Fibroblast of skin of right quadriceps (primary cell): ENCODE data around the gene VSTM2B.

Source experiments
- DNase-seq: peaks from one replicate; pipeline ENCODE4 v3.0.0-alpha.2; 2013

The VSTM2B gene

GRCh38 chr19:29497241-29497640 is 28.6 kb upstream of the VSTM2B start:
- DNase-seq = no peak

DNA sequence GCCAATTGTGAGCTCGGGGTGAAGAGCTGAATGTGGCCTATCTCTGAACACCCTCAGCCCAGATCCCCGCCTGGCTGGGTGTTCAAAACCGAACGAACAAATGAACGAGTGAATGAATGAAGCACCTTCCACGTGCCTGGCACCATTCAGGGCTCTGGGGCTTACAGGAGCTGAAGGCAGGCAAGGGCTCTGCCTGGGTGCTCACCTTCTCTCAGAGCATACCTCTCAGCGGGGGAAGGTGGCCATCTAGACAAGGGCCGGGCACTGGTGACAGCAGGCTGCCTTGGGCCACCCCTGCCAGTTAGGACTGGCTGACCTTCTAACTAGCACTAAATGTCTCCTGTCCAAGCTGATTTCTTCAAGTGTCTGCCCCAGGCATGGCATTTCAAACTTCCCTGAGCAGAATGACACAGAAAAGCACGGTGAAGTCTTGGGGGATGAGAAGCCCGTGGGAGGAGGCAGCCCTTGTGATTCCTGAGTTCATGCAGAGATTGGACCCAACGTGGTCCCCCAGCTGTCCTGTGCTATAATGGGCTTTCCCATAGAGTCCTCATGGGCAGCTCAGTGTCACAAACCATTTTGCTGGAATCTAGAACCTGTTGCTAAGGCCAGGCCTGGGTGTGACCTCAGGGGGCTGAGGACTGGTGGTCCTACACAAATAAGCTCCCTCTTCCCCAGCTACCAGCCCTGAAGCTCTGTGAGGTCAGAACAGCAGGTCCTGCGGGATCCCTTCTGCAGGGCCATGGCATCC is 27.9 kb upstream of the VSTM2B start:
- DNase-seq = no peak

DNA sequence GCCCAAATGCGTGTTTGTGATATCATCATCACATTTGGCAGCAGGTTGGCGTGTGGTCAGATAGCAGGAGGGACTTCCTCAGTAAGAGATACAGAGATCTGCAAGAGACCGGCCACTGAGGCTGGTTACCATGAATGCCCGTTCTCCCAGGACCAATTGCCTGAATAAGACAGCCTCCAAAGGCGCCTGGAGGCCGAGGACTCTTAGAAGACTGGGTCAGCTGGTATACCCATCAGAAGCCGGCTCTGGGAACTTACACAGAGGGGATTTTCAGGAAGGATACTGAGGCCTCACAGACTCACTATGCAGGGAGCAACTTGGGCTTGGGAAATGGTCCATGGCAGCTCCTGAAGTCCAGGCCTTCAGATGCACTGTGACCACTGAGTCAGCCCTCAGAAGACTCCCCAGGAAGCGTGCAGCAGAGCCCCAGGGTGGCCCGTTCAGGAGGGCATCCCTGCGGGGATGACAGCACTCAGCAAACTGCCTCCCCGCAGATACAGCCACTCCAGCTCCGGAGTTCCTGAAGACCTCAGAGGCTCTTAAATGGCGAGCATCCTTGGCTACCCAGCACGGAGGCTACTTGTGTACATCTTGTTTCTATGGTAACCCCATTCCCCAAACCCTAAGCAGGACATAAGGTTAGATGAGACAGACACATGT is 26.4 kb upstream of the VSTM2B start:
- DNase-seq = no peak

- DNase-seq = no peak
These were observed 25.7 kb upstream of the VSTM2B start for GRCh38 chr19:29499921-29500590.

DNA sequence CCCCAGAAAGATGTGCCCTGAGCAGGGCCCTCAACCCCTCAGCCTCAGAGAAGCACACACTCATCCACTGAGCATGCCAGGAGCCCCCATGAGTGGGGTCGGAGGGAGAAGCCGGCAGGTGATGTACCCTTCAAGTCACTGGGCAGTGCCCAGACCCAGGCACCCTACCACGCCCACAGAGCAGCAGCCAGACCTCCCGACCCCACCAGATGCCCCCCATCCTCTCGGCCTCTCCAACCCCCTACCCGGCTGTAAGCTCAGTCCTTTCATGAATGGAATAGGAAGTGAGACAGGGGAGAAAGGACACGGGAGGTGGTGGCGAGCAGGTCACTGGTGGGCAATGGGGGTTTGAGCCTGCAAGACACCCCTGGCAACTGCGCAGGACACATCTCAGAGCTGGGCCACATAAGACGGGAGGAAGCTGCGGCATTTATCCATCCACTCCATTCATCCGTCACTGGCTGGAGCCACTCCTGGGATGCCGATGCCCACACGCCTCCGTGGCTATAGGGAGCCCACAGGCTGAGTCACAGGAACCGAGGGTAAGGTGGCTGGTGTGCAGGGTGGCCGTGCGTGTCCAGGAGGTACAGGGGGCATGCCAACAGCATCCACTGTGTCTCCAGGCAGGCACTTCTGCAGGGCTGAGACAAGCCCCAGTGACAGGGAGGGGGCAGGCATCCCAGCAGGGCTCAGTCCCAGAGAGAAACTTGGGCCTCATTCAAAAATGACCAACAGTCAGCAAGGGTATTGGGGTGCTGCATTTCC is 23.8 kb upstream of the VSTM2B start:
- DNase-seq = no peak

DNA sequence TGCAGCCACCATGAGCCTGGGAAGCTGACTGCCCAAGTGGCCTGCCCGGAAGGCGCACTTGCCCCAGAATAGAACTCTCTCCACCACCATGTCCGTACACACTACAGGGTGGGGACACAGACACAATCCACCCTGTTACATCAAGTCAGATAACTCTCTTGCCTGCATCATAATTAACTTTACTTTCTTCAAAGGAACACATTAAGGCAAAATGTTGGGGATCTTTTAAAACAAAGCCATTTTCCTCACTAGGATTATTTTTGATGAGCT is 23.3 kb upstream of the VSTM2B start:
- DNase-seq = no peak

DNA sequence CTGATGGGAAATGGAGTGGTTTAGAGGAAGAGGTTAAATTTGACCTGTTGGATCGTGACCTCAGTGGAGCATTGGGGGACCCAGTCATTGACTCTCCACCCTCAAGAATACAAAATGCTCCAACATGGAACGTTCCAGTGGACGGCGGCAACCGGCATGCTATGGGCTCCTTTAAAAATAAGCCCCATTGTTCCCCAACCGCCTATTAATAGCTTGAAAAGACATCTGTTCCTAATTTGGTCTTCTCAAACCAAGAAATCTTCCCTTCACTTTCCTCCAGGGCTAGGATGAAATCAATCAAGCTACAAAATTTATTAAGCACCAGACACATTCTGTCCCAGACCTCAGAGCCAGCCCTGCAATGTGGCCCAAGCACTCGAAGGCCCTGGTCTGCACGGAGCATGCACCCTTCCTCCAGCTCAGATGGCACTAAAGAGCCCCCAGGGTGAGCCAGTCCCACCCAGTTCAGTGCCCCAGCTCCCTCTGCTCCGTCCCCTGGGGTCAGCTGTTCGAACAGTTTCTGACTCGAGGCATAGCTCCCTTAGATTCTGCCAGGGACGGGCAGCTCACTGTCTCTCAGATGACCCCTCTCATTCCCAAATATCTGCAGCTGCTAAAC is 22.5 kb upstream of the VSTM2B start:
- no peak for DNase-seq

GRCh38 chr19:29503785-29504184 is 22.0 kb upstream of the VSTM2B start:
- no peak for DNase-seq

GRCh38 chr19:29504454-29504853 is 21.3 kb upstream of the VSTM2B start:
- no peak for DNase-seq

DNA sequence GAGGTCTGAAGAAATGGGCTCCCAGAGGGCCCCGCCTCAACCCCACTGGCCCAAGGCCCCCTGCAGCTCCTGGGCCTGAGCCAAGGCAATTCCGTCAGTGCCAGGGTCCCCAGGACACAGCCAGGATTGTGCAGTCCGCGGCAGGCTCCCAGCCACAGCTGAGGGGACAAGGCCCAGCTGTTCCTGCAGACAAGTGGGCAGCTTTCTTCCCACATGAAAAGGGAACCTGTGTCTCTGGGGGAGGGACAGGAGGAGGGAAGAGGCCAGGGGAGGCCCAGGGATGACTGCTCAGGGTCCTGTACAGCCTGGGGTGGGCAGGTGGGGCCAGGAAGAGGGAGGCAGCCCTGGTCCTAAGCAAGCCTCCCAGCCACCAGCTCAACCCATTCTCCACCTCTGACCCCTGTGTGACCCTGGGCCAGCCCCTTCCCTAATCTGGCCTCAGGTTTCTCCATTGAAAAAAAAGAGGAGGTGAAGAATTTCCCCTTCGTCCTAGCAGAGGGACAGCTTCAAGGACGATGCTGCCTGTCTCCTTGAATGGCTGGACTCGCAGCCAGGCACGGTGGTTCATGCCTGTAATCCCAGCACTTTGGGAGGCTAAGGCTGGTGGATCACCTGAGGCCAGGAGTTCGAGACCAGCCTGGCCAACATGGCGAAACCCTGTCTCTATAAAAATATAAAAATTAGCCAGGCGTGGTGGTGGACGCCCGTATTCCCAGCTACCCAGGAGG is 20.5 kb upstream of the VSTM2B start:
- no peak for DNase-seq

DNA sequence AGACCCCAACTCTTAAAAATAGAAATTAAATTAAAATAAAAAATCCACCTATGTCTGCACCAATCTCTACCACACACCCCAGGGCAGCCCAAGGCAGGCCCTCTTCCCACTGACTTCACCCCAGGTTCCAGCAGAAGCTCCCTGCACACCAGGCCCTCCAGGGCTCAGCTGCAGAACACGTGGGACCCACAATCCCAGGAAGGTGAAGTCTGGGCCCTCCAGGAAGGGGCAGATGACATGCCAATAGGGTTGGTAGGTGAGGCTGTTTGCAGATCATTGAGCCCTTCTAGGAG is 19.2 kb upstream of the VSTM2B start:
- DNase-seq = no peak

- no peak for DNase-seq
These were observed 18.5 kb upstream of the VSTM2B start for GRCh38 chr19:29507081-29507860.

DNA sequence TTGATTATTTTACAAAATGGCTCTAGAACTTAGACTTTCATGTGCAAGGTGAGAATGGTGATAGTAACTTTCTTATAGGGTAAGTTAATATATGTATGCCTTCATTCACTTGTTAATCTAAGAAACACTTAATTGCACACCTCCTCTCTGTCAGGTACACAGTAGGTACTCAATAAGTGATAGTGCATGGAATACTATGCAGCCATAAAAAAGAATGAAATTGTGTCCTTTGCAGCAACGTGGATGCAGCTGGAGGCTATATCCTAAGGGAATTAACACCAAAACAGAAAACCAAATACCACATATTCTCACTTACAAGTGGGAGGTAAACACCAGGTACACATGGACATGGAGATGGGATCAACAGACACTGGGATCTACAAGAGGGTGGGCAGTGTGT is 17.6 kb upstream of the VSTM2B start:
- DNase-seq = no peak

DNA sequence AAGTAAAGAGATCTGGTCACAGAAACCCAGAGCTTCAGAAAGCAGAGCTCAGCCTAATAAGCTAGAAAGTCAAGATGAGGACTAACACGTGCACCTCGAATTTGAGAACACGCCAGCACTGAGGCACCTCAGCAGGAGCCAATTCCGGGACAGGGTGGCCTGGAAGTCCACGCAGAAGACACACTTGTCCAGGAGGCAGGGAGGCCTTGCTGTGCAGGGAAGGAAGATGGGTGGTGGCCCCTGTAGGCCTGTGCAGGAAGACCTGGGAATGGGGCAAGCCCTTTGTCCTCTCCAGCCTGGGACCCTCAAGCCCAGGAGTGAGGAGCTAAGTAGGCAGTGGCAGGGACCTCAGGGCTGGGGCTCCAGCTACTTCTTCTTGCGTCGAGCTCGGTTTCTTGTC is 16.3 kb upstream of the VSTM2B start:
- DNase-seq = no peak

DNA sequence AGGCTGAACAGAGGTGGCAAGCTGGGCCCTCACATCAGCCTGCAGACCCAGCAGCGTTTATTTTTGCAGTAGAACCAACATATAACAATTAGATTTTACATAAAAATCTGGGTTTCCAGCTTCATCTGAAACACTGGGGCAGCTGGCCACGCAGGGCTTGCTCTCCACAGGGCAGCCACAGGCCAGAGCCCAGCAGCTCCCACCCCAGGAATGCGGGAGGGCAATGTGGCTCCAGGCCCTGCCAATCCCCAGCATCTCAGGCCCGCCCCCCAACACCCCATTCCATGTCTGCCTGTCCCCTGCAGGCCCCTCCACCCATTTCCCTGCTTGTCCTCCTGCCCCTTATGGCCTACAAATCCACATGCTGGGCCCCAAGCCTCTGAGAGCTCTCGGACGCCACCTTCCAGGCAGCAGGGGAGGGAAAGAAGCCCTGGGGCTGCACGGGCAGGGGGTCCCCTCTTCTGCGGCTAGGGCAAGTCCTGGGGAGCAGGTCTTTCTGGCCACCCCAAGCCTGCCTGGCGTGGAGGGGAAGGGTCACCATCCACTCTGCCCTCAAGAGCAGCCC is 15.0 kb upstream of the VSTM2B start:
- DNase-seq = no peak

- no peak for DNase-seq
These were observed 14.0 kb upstream of the VSTM2B start for GRCh38 chr19:29511768-29512167.

GRCh38 chr19:29512748-29513147 is 13.0 kb upstream of the VSTM2B start:
- no peak for DNase-seq

GRCh38 chr19:29514525-29515232 is 11.1 kb upstream of the VSTM2B start:
- DNase-seq = no peak

DNA sequence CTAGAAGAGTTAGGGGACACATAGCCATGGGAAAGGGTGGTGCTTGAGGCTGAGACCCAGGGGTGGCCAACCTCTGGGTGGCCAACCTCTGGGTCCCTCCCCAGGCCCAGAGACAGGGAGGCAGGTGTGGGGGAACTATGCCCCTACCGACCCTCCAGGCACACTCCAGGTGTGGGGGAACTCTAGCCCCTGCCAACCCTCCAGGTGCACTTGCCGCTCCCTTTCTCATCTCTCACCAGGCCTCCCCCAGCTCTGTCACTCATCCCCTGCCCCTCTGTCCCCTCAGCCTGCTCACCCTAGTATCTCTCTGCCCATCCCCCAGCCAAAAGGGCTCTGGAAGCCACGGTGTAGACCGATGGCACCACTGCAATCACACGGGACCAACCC is 10.6 kb upstream of the VSTM2B start:
- DNase-seq = no peak

DNA sequence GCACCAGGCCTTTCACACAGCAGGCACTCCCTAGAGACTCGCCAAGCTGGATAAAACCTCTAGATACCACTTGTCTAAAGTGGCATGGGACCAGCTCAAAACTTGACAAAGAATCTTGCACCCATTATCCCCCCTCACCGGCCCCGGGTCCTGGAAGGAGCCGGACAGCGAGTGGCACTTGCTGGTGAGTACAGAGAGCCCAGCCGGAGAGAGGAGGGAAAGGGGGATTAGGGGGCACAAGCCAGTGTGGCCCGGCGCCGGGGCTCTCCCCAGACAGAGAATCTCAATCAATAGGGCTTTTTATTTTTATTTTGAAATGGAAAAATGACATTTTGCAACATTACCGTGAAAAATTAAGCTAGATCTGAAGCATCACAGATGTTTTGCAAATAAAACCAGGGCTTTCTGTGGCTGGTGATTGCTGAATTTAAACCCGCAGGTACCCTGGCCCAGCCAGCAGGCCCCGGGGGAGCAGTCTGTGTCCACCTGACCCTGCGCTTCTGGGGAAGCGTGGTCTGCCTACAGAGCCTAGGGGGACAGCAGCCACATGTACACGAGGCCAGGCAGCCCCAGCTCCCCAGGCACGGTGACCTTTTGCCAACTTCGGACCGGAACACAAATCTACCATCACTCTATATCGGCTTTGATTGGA is 10.0 kb upstream of the VSTM2B start:
- no peak for DNase-seq

DNA sequence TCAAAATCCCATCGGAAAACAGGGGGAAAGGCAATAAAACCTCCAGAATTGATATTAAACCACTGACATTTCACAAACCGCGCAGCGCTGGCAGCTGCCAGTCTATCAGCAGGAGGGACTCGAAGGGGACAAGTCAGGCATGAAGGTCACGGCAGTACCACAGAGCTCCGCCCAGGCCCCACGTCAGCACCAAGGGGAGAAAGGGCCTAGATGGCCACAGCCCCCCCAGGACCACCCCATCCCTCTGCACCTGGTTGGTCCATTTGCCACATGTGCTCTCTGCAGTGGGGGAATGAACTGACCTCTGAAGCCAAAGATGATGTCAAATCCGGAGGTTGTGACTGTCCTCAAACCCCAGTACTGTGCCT is 9.5 kb upstream of the VSTM2B start:
- DNase-seq = no peak
